ENCODE measurements around the gene DHX34.
"Not testable (repeated sequence)": the region's sequence is repeated elsewhere in the genome, so short reads cannot be mapped to it uniquely, and the experiment has no call there.

DHX34 gene, protein sequence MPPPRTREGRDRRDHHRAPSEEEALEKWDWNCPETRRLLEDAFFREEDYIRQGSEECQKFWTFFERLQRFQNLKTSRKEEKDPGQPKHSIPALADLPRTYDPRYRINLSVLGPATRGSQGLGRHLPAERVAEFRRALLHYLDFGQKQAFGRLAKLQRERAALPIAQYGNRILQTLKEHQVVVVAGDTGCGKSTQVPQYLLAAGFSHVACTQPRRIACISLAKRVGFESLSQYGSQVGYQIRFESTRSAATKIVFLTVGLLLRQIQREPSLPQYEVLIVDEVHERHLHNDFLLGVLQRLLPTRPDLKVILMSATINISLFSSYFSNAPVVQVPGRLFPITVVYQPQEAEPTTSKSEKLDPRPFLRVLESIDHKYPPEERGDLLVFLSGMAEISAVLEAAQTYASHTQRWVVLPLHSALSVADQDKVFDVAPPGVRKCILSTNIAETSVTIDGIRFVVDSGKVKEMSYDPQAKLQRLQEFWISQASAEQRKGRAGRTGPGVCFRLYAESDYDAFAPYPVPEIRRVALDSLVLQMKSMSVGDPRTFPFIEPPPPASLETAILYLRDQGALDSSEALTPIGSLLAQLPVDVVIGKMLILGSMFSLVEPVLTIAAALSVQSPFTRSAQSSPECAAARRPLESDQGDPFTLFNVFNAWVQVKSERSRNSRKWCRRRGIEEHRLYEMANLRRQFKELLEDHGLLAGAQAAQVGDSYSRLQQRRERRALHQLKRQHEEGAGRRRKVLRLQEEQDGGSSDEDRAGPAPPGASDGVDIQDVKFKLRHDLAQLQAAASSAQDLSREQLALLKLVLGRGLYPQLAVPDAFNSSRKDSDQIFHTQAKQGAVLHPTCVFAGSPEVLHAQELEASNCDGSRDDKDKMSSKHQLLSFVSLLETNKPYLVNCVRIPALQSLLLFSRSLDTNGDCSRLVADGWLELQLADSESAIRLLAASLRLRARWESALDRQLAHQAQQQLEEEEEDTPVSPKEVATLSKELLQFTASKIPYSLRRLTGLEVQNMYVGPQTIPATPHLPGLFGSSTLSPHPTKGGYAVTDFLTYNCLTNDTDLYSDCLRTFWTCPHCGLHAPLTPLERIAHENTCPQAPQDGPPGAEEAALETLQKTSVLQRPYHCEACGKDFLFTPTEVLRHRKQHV

DNA sequence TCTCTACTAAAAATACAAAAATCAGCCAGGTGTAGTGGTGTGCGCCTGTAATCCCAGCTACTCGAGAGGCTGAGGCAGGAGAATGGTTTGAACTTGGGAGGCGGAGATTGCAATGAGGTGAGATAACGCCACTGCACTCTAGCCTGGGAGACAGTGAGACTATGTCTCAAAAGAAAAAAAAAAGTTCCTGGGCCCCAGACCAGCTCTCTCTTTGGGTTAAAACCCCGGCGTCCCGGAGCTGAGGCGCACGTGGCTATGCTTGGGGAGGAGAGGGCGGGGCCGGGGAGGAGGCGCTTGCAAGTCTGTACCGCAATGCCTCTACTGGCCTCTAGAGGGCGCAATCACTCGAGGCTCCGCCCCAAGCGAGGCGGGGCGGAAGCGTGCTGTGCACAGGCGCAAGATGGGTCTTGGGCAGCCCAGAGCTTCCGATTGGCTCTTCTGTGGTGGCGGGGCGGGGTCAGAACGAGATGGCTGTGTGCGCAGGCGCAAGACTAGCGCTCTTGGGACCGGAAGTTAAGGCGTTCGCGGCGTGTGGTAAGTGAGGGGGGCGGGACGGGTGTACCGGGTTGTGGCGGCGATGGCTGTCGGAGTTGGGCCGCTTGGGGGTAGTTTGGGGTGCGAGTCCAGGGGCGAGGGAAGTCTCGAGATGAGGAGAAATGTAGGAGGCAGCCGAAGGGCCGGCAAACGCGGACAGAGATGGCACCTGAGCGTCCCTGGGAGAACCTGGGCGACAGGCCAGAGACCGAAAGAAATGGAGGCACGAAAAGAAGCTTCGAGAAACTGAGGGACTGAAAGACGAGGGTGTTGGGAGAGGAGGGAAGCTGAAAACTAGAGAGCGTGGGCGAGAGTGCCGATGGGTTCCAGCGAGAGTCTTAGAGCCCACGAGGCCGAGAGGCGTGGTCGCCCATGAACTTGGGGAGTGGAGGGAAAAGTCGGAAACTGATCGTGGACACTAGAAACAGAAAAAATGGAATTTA lies at the start of gene DHX34:
DHX34 (plus strand) TSS at position 497 of the 977 bp plus-strand sequence. CDS start 3,716 bp downstream, outside the sequence.
- DNase-seq = peak; percentile 98

GRCh38 chr19:47300867-47301266 lies 48.2 kb upstream of the DHX34 start:
- DNase-seq = not testable (repeated sequence)

DNA sequence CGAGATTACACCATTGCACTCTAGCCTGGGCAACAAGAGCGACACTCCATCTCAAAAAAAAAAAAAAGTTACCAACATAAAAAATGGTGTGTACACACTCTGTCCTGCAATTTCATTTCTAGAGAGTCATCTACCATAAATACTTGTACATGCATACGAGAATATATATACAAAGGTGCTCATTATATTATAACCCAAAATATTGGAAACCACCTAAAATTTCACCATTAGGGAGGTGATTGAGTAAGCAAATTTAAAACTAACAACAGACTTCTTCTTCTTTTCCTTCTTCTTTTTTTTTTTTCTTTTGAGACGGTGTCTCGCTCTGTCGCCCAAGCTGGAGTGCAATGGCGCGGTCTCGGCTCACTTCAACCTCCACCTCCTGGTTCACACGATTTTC lies 46.9 kb upstream of the DHX34 start:
- DNase-seq = no peak

DNA sequence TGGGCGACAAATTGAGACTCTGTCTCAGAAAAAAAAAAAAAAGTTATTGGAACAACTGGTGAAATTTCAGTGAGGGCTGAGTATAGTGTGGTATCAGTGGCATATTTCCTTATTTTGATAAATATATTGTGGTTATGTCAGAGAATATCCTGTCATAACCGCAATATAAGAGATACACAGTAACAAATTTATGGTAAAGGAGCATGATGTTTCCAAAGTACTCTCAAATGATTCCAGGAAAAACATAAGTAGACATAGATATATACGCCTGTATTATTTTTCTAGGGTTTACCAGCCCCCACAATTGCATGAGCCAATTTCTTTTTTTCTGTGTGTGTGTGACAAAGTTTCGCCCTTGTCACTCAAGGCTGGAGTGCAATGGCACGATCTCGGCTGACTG lies 45.1 kb upstream of the DHX34 start:
- no peak for DNase-seq

GRCh38 chr19:47305309-47305751 lies 43.8 kb upstream of the DHX34 start:
- peak; percentile 1 for DNase-seq

DNA sequence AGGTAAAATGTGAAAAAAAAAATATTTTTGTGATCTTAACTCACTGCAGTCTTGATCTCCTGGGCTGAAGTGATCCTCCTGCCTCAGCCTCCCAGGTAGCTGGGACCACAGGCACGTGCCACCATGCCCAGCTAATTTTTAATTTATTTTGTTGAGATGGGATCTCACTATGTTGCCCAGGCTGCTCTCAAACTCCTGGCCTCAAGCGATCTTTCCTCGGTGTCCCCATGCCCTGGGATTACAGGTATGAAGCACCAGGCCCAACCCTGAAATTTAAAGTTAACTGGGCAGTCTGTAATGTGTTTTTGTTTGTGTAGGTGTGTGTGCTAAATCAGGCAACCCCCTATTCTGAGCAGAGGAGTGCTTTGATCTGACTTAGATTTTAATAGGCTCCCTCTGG lies 42.8 kb upstream of the DHX34 start:
- no peak for DNase-seq

GRCh38 chr19:47309038-47309437 lies 40.1 kb upstream of the DHX34 start:
- DNase-seq = no peak

GRCh38 chr19:47309608-47310007 lies 39.5 kb upstream of the DHX34 start, which contains the start of gene C5AR1:
TSS of gene C5AR1 (plus strand) at chr19:47309861. CDS start at chr19:47309896, 35 bp downstream.
- DNase-seq = no peak

GRCh38 chr19:47310323-47310722 lies 38.8 kb upstream of the DHX34 start:
- no peak for DNase-seq

- DNase-seq = peak; percentile 7
These were observed 38.3 kb upstream of the DHX34 start for GRCh38 chr19:47310819-47311218.

- no peak for DNase-seq
These were observed 36.6 kb upstream of the DHX34 start for GRCh38 chr19:47312366-47313006.

GRCh38 chr19:47313754-47314295 lies 35.3 kb upstream of the DHX34 start:
- no peak for DNase-seq

GRCh38 chr19:47315125-47315821 lies 33.8 kb upstream of the DHX34 start:
- DNase-seq = peak; percentile 2

DNA sequence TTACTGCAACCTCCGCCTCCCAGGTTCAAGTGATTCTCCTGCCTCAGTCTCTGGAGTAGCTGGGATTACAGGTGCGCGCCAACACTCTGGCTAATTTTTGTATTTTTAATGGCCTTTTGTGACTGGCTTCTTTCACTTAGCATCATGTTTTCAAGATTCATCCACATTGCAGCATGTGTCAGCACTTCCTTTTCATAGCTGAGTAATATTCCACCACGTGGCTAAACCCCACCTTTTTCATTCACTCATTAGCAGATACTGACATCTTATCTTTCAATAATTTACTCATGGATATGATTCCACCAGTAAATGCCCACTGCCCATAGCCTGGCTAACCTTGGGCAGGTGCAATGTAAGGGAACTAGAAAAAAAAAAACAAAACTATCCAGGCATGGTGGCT lies 32.6 kb upstream of the DHX34 start:
- no peak for DNase-seq

GRCh38 chr19:47319923-47320871 lies 28.9 kb upstream of the DHX34 start:
- DNase-seq = no peak

DNA sequence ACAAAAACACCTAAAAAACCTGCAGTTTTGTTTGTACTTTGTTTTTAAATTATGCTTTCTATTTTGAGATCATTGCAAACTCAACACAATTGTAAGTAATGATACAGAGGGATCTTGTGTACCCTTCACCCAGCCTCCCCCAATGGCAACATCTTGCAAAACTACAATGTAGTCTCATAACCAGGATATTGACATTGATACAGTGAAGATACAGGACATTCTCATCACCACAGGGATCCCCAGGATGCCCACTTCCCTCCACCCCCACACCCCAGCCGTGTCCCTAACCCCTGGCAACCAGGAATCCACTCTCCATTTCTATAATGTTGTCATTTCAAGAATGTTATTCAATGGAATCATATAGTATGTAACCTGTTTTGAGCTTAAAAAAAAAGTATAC lies 27.5 kb upstream of the DHX34 start:
- DNase-seq = no peak

- no peak for DNase-seq
These were observed 27.1 kb upstream of the DHX34 start for GRCh38 chr19:47322058-47322457.

DNA sequence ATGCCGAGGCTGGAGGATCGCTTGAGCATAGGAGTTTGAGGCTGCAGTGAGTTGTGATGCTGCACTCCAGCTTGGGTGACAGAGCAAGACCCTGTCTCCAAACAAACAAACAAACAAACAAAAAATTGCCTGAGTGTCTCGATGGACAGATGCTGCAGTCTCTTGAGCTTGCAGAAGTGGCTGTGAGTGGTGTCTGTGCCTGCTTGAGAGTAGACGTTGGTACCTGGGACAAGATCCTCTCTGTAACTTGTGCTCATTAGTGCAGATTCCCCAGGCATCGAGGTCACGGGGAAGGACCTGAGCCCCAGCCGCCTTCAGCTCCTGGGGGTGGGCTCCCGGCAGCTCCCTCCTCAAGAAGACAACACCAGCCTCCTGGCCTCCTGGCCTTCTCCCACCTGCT lies 25.7 kb upstream of the DHX34 start:
- no peak for DNase-seq

- no peak for DNase-seq
These were observed 25.2 kb upstream of the DHX34 start for GRCh38 chr19:47323872-47324271.
